GM12874 (cell line): ENCODE data around the gene HELZ.

Experiments
- CTCF ChIP-seq: IDR thresholded peaks from 2 replicates; pipeline ENCODE4 v1.5.1; 2011; ENCODE audit warnings: low read depth, mild to moderate bottlenecking, control low read depth, low read length, moderate library complexity; ENCODE audit not compliant: insufficient read depth

The HELZ gene

DNA sequence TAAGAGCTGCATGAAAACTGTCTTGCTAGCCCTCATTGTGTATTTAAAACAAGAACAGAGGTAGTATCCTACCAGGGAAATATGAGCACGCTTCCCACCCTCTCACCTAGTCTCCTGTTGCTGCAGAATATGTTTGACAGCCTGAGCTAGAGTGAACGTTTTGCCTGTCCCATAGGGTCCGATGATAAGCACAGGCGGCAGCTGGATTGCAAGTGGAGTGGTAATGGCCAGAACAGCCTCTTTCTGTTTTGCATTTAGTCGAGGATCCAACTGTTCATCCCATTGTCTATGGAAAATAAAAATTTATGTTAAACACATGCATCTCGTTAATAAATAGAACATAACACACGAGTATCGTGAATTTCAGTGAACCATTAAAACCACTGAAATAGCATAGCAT lies 84.2 kb downstream of the HELZ start:
- no peak for TF ChIP-seq CTCF

GRCh38 chr17:67157732-67158639 lies 87.0 kb downstream of the HELZ start:
- no peak for TF ChIP-seq CTCF

- TF ChIP-seq CTCF: no peak
These were observed 88.5 kb downstream of the HELZ start for GRCh38 chr17:67156269-67157199.

- TF ChIP-seq CTCF: no peak
These were observed 92.2 kb downstream of the HELZ start for GRCh38 chr17:67152824-67153223.

GRCh38 chr17:67151717-67152116 lies 93.3 kb downstream of the HELZ start:
- TF ChIP-seq CTCF: no peak

- TF ChIP-seq CTCF: no peak
These were observed 94.2 kb downstream of the HELZ start for GRCh38 chr17:67150826-67151225.

DNA sequence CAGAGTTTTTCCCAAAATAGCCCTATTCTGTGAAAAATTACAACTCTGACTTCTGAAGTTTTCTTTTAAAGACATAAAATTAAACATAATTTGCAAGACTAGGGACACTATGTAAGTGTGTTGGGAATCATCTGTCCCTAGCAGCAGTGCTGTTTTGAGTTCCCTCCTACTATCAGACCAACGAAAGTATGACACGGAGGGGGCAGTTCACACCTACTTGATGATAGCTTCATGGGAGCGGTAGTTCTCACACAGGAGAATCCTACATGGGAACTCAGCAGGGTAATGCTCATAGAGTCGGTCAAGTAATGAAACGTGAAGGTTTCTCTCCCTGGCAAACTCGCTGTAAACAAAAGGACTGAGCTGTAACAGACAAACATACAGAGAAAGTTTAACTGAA lies 96.6 kb downstream of the HELZ start:
- TF ChIP-seq CTCF: no peak
